GM19023 (cell line): ENCODE measurements around the gene OMG.
"Not testable (repeated sequence)": the region's sequence is repeated elsewhere in the genome, so short reads cannot be mapped to it uniquely, and the experiment has no call there.

Experiments used
- ATAC-seq: cut with Tn5 transposase; IDR thresholded peaks from one replicate; pipeline ENCODE4 v1.9.1; 2021; ENCODE audit warnings: mild to moderate bottlenecking, moderate library complexity; ENCODE audit not compliant: unreplicated experiment

Gene OMG

DNA sequence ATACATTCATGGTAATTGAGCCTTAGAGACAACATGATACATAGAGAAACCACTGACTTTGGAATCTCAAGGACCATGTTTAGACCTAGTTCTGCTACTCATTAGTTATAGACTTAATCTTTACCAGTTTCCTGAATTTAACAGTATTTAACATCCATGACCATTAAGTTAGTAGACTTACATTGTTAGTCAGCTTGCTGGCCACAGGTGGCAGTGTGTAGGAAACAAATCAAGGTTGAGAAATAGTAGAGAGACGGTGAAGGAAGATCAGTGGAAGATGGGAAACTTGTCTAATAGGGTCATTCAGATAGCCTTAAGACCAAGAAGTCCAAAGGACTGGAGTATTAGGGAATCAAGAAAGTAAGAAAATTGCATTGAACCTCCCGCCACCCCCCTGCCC lies 31.0 kb downstream of the OMG start:
- no peak for ATAC-seq

DNA sequence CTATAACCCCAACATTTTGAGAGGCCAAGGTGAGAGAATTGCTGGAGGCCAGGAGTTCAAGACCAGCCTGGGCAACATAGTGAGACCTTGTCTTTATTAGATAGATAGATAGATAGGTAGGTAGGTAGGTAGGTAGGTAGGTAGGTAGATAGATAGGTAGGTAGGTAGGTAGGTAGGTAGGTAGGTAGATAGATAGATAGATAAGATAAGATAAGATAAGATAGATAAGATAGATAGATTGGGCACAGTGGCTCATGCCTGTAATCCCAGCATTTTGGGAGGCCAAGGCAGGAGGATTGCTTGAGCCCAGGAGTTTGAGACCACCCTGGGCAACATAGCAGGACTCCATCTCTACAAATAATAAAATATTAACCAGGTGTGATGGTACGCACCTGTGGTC lies 34.1 kb downstream of the OMG start:
- ATAC-seq = not testable (repeated sequence)

DNA sequence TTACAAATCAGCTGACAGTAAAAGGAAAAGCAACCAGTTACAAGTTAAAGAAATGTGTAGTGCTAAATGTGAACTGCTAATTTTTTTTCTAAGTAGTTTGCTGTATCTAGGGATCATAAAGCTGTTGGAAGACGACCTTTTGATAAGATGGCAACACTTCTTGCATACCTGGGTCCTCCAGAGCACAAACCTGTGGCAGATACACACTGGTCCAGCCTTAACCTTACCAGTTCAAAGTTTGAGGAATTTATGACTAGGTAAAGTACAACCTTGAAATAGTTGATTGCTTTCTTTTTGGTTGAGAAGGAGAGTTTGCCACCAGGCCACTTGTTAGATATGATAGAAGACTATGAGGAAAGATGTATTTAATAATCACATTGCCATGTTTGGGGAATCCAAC lies 35.4 kb downstream of the OMG start:
- ATAC-seq = no peak

DNA sequence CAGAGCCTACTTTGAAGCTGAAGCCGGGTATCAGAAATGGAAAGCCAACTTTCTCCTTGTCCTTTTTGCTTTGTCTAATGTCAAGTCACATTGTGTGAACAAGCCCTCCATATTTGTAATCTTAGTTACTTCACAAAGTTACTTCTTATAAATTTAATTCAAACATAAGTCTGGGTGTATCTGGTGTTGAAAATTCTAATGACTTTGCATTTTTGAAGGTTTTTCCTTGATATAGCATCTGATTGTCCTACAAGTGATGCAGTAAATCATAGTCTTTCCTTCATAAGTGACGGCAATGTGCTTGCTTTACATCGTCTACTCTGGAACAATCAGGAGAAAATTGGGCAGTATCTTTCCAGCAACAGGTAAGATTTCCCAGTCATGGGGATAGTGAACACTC lies 36.9 kb downstream of the OMG start:
- no peak for ATAC-seq

DNA sequence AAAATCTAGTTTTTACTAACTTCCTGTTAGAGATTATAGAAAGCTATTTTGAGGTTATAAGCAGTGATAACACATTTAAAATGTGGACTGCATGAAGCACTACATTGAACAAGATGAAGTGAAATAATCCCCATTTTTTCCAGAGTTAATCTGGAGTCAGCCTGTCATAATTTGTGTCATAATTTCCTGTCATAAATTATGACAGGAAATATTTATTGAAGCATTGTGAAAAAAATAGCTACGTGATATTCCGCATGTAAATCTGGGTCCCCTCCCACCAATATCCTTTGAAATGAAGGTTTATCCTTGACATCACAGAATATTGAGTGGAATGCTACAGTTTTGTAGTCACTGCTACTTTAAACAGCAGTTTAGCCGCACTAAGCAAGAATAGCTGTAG lies 40.1 kb downstream of the OMG start:
- ATAC-seq = no peak

DNA sequence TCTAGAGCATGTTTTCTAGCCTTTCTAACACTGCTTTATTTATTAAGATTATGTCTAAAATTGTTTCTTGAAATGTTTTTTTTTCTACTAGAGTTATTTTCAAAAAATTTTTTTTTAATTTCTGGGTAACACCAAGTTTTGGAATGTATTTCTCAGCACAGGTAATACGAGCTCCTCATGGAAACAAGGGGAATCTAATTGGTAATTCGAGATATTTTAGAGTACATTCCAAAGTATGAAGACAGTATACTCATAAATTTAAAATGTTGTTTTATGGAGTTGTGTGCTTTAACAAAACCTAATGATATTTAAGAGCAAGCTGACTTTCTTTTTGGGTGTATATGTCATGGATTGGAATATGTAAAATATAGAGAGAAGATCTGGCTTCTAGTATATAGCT lies 42.4 kb downstream of the OMG start:
- no peak for ATAC-seq

DNA sequence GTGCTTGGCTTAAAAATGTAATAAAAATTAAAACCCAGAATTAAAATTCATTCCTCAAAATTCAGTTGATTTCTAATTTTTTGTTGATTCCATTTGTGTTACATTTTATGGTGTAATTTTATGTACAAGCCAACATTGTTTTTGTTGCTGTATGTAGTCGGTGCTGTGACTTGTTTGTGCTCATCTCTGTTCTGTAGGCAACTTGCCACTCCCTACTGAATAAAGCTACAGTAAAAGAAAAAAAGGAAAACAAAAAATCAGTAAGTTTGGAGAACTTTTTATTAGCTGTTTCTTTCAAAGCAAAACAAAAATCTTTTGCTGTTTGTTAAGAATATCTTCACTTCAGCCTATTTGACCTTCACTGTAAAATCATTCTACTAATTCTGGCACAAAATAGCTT lies 44.3 kb downstream of the OMG start:
- no peak for ATAC-seq

DNA sequence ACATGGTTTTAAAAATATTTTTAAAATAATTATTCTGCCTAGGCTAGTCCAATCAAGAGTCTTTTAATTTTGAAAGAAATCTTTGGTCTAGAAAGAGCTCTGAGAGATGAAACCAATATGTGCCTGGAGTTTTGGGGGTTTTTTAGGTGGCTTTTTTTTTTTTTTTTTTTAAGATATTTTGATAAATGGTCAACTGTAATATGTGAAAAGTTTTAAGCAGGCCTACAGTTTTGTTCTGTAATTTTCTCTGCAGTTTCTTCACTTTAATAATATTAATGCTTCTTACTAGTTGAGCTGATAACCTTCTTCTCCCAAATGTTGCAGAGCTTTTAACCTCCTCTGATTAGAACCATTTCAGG lies 45.1 kb downstream of the OMG start:
- no peak for ATAC-seq

DNA sequence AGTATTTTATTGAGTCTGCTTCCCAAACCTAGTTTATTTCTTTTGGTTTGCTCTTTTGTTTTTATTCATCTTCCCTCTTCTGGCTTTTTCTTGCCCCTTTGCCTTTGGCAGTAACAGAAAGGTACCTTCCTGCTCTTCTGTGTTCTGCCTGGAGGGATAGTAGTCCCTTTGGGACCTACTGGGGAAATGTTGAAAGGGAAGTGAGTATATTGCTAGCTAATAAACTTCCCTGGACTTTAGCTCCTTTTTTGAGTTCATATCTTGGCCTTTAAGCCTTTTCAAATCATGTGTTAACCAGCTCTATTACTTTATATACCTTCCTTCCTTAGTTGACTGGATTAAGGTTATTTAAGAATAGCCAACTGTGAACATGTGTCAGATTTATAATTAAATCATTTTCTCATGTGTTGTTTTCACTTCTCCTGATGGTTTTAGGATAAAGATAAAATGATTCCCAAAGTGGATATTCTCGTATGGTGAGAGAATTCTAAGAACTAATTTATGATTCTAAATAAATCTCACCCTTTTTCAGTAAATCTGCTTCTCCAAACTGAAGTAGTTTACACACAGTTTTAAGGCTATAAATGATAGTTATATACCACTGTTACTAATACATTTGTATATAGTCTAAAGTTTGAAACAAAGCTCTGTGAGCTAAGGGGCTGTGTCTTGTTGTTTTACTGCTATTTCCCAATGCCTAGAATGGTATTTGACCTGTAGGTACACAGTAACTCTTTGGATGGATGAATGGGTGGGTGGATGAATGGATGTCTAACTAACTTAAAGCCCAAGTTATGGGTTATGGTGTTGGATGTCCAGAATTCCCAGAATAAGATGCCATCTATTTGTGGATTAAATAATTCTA lies 45.7 kb downstream of the OMG start:
- no peak for ATAC-seq

DNA sequence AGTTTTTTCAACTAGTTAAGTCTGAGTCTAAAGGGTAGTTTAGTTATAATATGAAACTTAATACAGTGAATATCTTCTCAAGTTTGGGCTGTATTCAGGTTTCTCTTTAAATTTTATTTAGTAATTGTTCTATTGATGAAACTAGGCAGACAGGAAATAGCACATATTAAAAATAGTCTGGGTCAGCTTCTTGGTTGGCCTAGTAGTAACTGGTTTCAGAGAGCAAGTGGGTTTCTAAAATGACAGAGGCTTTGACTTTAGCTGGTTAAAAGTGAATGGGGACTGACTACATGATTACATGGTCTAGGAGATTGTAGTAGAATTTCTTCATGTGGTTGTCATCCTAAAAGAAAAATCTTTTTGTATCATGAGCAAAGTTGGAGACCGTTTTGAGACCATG lies 46.8 kb downstream of the OMG start:
- ATAC-seq = no peak

DNA sequence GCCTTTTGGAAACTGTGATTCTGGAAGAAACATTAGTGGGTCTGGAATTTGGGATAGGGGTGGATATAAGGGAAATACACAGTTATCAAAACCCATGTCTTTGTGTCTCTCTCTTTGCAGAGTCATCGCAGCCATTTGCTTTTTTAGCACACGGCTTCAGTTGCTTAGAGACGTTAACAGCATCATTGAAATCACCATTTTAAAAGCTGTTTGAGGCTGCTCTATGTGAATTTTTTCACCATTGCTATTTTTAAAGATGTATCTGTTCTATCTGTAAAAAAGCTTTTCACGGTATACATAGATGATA lies 47.3 kb downstream of the OMG start:
- no peak for ATAC-seq

DNA sequence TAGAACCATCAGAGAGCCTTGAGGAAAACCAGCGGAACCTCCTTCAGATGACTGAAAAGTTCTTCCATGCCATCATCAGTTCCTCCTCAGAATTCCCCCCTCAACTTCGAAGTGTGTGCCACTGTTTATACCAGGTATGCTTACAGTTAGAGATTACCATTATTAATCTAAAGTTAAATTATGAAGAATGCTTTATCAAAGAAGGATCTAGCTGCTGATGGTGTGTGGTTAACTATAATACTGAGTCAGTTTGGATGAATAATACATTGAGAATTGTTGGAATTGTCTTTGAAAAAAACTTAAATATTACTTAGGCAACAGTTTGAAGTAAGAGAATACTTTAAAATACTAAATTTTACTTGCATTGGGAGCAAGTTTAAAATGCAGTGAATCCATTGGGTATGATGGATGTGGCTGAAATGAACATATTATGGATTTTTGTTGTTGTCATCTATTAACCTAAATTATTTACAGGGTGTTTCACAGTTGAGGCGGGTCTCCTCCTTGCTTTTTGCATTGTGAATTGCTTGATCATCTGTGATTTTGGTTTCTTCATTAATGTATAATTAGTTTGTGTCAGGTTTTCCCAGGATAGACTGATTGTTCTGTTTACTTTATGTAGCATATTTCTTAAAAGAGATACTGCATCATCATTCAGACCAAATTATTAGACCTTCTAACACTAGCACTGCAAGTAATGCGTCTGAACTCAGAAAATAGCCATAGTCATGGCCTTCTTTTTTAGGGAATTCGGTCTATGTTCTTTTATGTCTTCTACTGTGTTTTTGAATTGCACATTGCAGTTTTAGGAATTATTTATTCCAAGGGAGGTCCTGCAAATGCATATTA lies 47.8 kb downstream of the OMG start:
- ATAC-seq = no peak
